Neuronal stem cell (in vitro differentiated cells): ENCODE results near the gene VWA8.

ENCODE experiments used
- DNase-seq: peaks from one replicate; pipeline ENCODE4 v3.0.0-alpha.2; 2013; ENCODE audit warnings: low spot score
- H2AFZ ChIP-seq: one replicate; pipeline ENCODE4 v1.6.1; 2013; ENCODE audit warnings: mild to moderate bottlenecking, low read length, inconsistent platforms
- H2AK5ac ChIP-seq: 2 replicates; pipeline ENCODE4 v1.6.1; 2013; ENCODE audit warnings: low read depth, mild to moderate bottlenecking, inconsistent platforms, low read length, moderate library complexity, mixed read lengths
- H2BK120ac ChIP-seq: 2 replicates; pipeline ENCODE4 v1.6.1; 2013; ENCODE audit warnings: low read depth, mild to moderate bottlenecking, inconsistent platforms, low read length, moderate library complexity, mixed read lengths
- H2BK12ac ChIP-seq: one replicate; pipeline ENCODE4 v1.6.1; 2013; ENCODE audit warnings: low read length, inconsistent platforms
- H2BK15ac ChIP-seq: 2 replicates; pipeline ENCODE4 v1.6.1; 2013; ENCODE audit warnings: mild to moderate bottlenecking, low read length, inconsistent platforms, mixed read lengths
- H2BK5ac ChIP-seq: one replicate; pipeline ENCODE4 v1.6.1; 2013; ENCODE audit warnings: inconsistent platforms, mild to moderate bottlenecking, low read length, moderate library complexity
- H3K14ac ChIP-seq: one replicate; pipeline ENCODE4 v1.6.1; 2013; ENCODE audit warnings: low read length, inconsistent platforms
- H3K18ac ChIP-seq: 2 replicates; pipeline ENCODE4 v1.6.1; 2013; ENCODE audit warnings: low read length, inconsistent platforms
- H3K23ac ChIP-seq: 2 replicates; pipeline ENCODE4 v1.6.1; 2013; ENCODE audit warnings: low read depth, mild to moderate bottlenecking, mixed read lengths, low read length, inconsistent platforms; ENCODE audit not compliant: poor library complexity
- H3K27ac ChIP-seq: replicated peaks from 3 replicates; pipeline ENCODE4 v1.5.1; 2013; ENCODE audit warnings: low read length, inconsistent platforms
- H3K27me3 ChIP-seq, 3 experiments: 2 replicates each; pipeline ENCODE4 v1.6.1; 2013; ENCODE audit warnings: low read length in 3 of 3, mild to moderate bottlenecking in 2 of 3, inconsistent platforms in 1 of 3, low read depth in 1 of 3, mixed read lengths in 1 of 3, moderate library complexity in 1 of 3; ENCODE audit not compliant: control insufficient read depth in 3 of 3, insufficient read depth in 3 of 3
- H3K36me3 ChIP-seq, 2 donors: replicated peaks in 1 of 2; 2 replicates each; pipeline ENCODE4 v1.6.1; 2013; ENCODE audit warnings: low read length in 2 of 2; ENCODE audit not compliant: control insufficient read depth in 2 of 2, insufficient read depth in 2 of 2
- H3K4ac ChIP-seq: 2 replicates; pipeline ENCODE4 v1.6.1; 2013; ENCODE audit warnings: inconsistent platforms, mild to moderate bottlenecking, low read length, moderate library complexity
- H3K4me1 ChIP-seq, 2 donors: 1 replicate in 1 of 2; 2 replicates in 1 of 2; pipeline ENCODE4 v1.6.1; 2013; ENCODE audit warnings: low read length in 2 of 2, low read depth in 1 of 2; ENCODE audit not compliant: control insufficient read depth in 2 of 2, insufficient read depth in 1 of 2
- H3K4me2 ChIP-seq: one replicate; pipeline ENCODE4 v1.6.1; 2013; ENCODE audit warnings: mild to moderate bottlenecking, low read length, inconsistent platforms; ENCODE audit not compliant: insufficient read depth, poor library complexity, severe bottlenecking
- H3K4me3 ChIP-seq, 2 donors: 2 replicates each; pipeline ENCODE4 v1.5.1; 2013; ENCODE audit warnings: low read length in 2 of 2, mild to moderate bottlenecking in 2 of 2, inconsistent platforms in 1 of 2, moderate library complexity in 1 of 2
- H3K79me1 ChIP-seq: one replicate; pipeline ENCODE4 v1.6.1; 2013; ENCODE audit warnings: low read depth, mild to moderate bottlenecking, inconsistent platforms, low read length, moderate library complexity
- H3K9ac ChIP-seq: one replicate; pipeline ENCODE4 v1.6.1; 2013; ENCODE audit warnings: mild to moderate bottlenecking, low read depth, low read length, inconsistent platforms; ENCODE audit not compliant: poor library complexity
- H3K9me3 ChIP-seq, 2 donors: replicated peaks in 1 of 2; 2 replicates each; pipeline versions ENCODE3 to v1.6.1; 2013; ENCODE audit warnings: low read length in 2 of 2, mild to moderate bottlenecking in 2 of 2, inconsistent platforms in 1 of 2, low read depth in 1 of 2, mixed read lengths in 1 of 2, moderate library complexity in 1 of 2; ENCODE audit not compliant: control insufficient read depth in 2 of 2, insufficient read depth in 1 of 2
- H4K8ac ChIP-seq: one replicate; pipeline ENCODE4 v1.6.1; 2013; ENCODE audit warnings: low read depth, mild to moderate bottlenecking, inconsistent platforms, low read length, moderate library complexity
- H4K91ac ChIP-seq: one replicate; pipeline ENCODE4 v1.6.1; 2013; ENCODE audit warnings: low read length, low read depth, mild to moderate bottlenecking, inconsistent platforms; ENCODE audit not compliant: poor library complexity
- whole genome bisulfite sequencing, 2 donors: extraction: QIAGEN DNeasy Blood & Tissue Kit; methylation state at CpG; one replicate each; pipeline ENCODE4 v1.1.7; 2013; ENCODE audit warnings: missing lambda C conversion rate in 2 of 2, mixed read lengths in 1 of 2; ENCODE audit not compliant: insufficient read length in 2 of 2, insufficient replicate concordance in 1 of 2; ENCODE audit errors: extremely low coverage in 2 of 2; 5-methylcytosine and 5-hydroxymethylcytosine counted together

VWA8 gene

GRCh38 chr13:41694545-41695301, 266.2 kb downstream of the VWA8 start:
- Histone ChIP-seq H3K4me1 (peaks cover 1 to 8% of the 10 kb centered on the region in 2 donors), H2AK5ac (no peak overlapping the region), H3K79me1 (no peaks in the 10 kb centered on the region), H3K9me3 (no peaks in the 10 kb centered on the region), H2AFZ (no peak overlapping the region), H3K18ac (no peak overlapping the region), H3K23ac (no peak overlapping the region), H3K27ac (no peak overlapping the region), H2BK12ac (no peak overlapping the region), H3K4me2 (no peak overlapping the region), H3K27me3 (no peaks in the 10 kb centered on the region), H4K8ac (no peak overlapping the region), H3K14ac (no peak overlapping the region), H2BK120ac (no peak overlapping the region), H4K91ac (no peak overlapping the region), H3K36me3 (peaks cover 0 to 16% of the 10 kb centered on the region in 2 donors), H3K4ac (no peak overlapping the region), H2BK15ac (no peak overlapping the region), H2BK5ac (no peak overlapping the region), H3K4me3 (no peak overlapping the region), H3K9ac (no peak overlapping the region)
- DNase-seq, result no peak
- no CpG with 5 or more reads among the region's 5 CpGs for WGBS, 2 donors

- no peaks in the 10 kb centered on the region for H3K27me3 ChIP-seq
- H3K4me2 ChIP-seq, result no peak overlapping the region
- H3K4me1 ChIP-seq, result peaks cover 1 to 8% of the 10 kb centered on the region in 2 donors
- DNase-seq, result no peak
- no peaks in the 10 kb centered on the region for H3K9me3 ChIP-seq
- H3K18ac ChIP-seq, result no peak overlapping the region
- H2BK120ac ChIP-seq, result no peak overlapping the region
- no peak overlapping the region for H2AK5ac ChIP-seq
- H2BK12ac ChIP-seq, result no peak overlapping the region
- WGBS, 2 donors, result no CpG with 5 or more reads among the region's 1 CpG
- H4K91ac ChIP-seq, result no peak overlapping the region
- H4K8ac ChIP-seq, result no peak overlapping the region
- peaks cover 0 to 24% of the 10 kb centered on the region in 2 donors for H3K36me3 ChIP-seq
- H3K23ac ChIP-seq, result no peak overlapping the region
- no peak overlapping the region for H3K4me3 ChIP-seq
- no peaks in the 10 kb centered on the region for H3K79me1 ChIP-seq
- H3K4ac ChIP-seq, result no peak overlapping the region
- H2BK15ac ChIP-seq, result no peak overlapping the region
- no peak overlapping the region for H3K9ac ChIP-seq
- H3K14ac ChIP-seq, result no peak overlapping the region
- H2AFZ ChIP-seq, result no peak overlapping the region
- no peak overlapping the region for H2BK5ac ChIP-seq
- H3K27ac ChIP-seq, result no peak overlapping the region
Observed at GRCh38 chr13:41693434-41693833, 267.5 kb downstream of the VWA8 start.

GRCh38 chr13:41691274-41691673, 269.6 kb downstream of the VWA8 start:
- H2BK120ac ChIP-seq, result no peak overlapping the region
- no peak overlapping the region for H2BK12ac ChIP-seq
- no peak overlapping the region for H2BK15ac ChIP-seq
- WGBS, 2 donors, result no CpG with 5 or more reads among the region's 1 CpG
- no peak overlapping the region for H2AFZ ChIP-seq
- no peak overlapping the region for H3K4me2 ChIP-seq
- H4K91ac ChIP-seq, result no peak overlapping the region
- H4K8ac ChIP-seq, result no peak overlapping the region
- peaks cover 3 to 25% of the 10 kb centered on the region in 2 donors for H3K36me3 ChIP-seq
- H3K27me3 ChIP-seq, result no peaks in the 10 kb centered on the region
- no peak overlapping the region for H3K23ac ChIP-seq
- no peak overlapping the region for H3K27ac ChIP-seq
- no peaks in the 10 kb centered on the region for H3K79me1 ChIP-seq
- no peak for DNase-seq
- H3K4me1 ChIP-seq, result peaks cover 0 to 8% of the 10 kb centered on the region in 2 donors
- no peak overlapping the region for H3K14ac ChIP-seq
- H3K18ac ChIP-seq, result no peak overlapping the region
- H3K9ac ChIP-seq, result no peak overlapping the region
- no peak overlapping the region for H2BK5ac ChIP-seq
- no peak overlapping the region for H3K4me3 ChIP-seq
- H2AK5ac ChIP-seq, result no peak overlapping the region
- H3K4ac ChIP-seq, result no peak overlapping the region
- H3K9me3 ChIP-seq, result peaks cover 0 to 2% of the 10 kb centered on the region in 2 donors

GRCh38 chr13:41682766-41683165, 278.1 kb downstream of the VWA8 start:
- Histone ChIP-seq H2BK12ac (no peak overlapping the region), H3K27me3 (no peaks in the 10 kb centered on the region), H2BK5ac (no peak overlapping the region), H2BK15ac (no peak overlapping the region), H3K18ac (no peak overlapping the region), H3K27ac (no peak overlapping the region), H3K23ac (no peak overlapping the region), H4K8ac (no peak overlapping the region), H3K9ac (no peak overlapping the region), H3K4me3 (no peak overlapping the region), H2AFZ (no peak overlapping the region), H3K4me2 (no peak overlapping the region), H3K14ac (no peak overlapping the region), H3K9me3 (peaks cover 2 to 4% of the 10 kb centered on the region in 2 donors), H2BK120ac (no peak overlapping the region), H4K91ac (no peak overlapping the region), H3K4me1 (peaks cover 0 to 3% of the 10 kb centered on the region in 2 donors), H3K4ac (no peak overlapping the region), H2AK5ac (no peak overlapping the region), H3K36me3 (peaks cover 5 to 17% of the 10 kb centered on the region in 2 donors), H3K79me1 (no peaks in the 10 kb centered on the region)
- no CpG with 5 or more reads among the region's 3 CpGs for WGBS, 2 donors
- DNase-seq, result no peak
